ENCODE data around the gene PCDHGB2.
"Not testable (repeated sequence)": the region's sequence is repeated elsewhere in the genome, so short reads cannot be mapped to it uniquely, and the experiment has no call there.

Gene PCDHGB2

DNA sequence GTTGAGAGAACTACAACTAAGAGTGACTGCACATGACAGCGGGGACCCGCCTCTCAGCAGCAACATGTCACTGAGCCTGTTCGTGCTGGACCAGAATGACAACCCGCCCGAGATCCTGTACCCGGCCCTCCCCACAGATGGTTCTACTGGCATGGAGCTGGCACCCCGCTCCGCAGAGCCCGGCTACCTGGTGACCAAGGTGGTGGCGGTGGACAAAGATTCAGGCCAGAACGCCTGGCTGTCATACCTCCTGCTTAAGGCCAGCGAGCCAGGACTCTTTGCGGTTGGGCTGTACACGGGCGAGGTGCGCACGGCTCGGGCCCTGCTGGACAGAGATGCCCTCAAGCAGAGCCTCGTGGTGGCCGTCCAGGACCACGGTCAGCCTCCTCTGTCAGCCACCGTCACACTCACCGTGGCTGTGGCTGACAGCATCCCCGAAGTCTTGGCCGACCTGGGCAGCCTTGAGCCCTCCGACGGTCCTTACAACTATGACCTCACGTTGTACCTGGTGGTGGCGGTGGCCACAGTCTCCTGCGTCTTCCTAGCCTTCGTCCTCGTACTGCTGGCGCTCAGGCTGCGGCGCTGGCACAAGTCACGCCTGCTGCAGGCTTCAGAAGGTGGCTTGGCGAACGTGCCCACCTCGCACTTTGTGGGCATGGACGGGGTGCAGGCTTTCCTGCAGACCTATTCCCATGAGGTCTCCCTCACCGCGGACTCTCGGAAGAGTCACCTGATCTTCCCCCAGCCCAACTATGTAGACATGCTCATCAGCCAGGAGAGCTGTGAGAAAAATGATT, 24.9 kb downstream of the PCDHGB2 start:
- no peak for DNase-seq (ENCODE audit: low read depth)

DNA sequence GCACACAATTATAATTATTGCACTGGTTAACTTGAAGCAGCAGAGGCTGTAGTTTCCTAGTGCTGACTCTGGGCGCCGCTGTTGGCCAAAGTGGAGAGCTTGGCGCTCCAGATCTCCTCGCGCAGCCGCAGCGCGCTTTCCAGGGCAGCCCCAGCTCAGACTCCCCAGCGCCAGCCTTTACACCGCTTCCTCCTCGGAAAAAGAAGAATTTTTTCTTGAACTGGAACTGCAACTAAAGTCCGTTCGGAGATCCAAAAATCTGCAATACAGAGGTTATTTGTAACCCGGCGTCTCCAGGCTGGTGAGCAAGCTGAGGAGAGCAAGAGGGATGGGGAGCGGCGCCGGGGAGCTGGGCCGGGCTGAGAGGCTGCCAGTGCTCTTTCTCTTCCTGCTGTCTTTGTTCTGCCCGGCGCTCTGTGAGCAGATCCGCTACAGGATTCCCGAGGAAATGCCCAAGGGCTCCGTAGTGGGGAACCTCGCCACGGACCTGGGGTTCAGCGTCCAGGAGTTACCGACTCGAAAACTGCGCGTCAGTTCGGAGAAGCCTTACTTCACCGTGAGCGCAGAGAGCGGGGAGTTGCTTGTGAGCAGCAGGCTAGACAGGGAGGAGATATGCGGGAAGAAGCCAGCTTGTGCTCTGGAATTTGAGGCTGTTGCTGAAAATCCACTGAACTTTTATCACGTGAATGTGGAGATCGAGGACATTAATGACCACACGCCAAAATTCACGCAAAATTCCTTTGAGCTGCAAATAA, 27.9 kb downstream of the PCDHGB2 start, which contains the start of gene PCDHGB4:
TSS of gene PCDHGB4 (plus strand) at position 142 of the 755 bp plus-strand sequence. CDS start at position 329, 187 bp downstream.
- not testable (repeated sequence) for DNase-seq (ENCODE audit: low read depth)

DNA sequence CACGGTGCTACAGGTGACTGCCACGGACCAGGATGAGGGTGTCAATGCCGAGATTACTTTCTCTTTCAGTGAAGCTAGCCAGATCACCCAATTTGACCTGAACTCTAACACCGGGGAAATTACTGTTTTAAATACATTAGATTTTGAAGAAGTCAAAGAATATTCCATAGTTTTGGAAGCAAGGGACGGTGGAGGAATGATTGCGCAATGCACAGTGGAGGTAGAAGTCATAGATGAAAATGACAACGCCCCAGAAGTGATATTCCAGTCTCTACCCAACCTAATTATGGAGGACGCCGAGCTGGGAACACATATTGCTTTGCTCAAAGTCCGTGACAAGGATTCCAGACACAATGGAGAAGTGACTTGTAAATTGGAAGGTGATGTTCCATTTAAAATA, 28.9 kb downstream of the PCDHGB2 start:
- DNase-seq (ENCODE audit: low read depth): no peak

DNA sequence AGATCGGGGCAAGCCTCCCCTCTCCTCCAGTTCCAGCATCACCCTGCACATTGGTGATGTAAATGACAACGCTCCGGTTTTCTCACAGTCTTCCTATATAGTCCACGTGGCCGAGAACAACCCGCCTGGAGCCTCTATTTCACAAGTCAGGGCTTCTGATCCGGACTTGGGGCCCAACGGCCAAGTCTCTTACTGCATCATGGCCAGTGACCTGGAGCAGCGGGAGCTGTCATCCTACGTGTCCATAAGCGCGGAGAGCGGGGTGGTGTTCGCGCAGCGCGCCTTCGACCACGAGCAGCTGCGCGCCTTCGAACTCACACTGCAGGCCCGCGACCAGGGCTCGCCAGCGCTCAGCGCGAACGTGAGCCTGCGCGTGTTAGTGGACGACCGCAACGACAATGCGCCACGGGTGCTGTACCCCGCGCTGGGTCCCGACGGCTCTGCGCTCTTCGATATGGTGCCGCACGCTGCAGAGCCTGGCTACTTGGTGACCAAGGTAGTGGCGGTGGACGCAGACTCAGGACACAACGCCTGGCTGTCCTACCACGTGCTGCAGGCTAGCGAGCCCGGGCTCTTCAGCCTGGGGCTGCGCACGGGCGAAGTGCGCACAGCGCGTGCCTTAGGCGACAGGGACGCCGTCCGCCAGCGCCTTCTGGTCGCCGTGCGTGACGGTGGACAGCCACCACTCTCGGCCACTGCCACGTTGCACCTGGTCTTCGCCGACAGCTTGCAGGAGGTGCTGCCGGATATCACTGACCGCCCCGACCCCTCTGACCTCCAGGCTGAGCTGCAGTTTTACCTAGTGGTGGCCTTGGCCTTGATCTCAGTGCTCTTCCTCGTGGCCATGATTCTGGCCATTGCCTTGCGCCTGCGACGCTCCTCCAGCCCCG, 29.6 kb downstream of the PCDHGB2 start:
- DNase-seq (ENCODE audit: low read depth): no peak

DNA sequence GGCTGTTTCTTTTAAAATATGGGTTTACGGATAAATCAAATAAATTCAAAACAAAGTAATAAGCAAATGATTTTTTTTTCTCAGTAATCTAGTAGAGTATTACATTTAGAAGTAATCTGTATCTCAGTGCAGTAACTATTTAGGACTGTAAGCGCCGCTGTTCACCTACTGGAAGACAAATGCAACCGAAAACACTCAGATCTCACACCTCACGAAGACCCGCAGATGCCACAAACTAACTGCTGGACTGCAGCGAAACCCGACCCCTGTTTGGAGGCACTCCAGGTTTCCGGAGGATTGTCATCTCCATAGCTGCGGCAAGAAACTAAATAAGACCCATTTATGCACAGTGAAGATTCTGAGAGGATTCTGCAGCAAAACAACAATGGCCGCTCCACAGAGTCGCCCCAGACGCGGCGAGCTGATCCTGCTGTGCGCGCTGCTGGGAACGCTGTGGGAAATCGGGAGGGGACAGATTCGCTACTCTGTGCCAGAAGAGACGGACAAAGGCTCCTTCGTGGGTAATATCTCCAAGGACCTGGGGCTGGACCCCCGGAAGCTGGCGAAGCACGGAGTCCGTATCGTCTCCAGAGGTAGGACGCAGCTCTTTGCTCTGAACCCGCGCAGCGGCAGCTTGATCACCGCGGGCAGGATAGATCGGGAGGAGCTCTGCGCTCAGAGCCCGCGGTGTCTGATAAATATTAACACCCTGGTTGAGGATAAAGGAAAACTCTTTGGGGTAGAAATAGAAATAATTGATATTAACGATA, 32.8 kb downstream of the PCDHGB2 start, which contains the start of gene PCDHGA8:
TSS of gene PCDHGA8 (plus strand) at position 205 of the 770 bp plus-strand sequence. CDS start at position 386, 181 bp downstream.
- DNase-seq (ENCODE audit: low read depth): no peak

DNA sequence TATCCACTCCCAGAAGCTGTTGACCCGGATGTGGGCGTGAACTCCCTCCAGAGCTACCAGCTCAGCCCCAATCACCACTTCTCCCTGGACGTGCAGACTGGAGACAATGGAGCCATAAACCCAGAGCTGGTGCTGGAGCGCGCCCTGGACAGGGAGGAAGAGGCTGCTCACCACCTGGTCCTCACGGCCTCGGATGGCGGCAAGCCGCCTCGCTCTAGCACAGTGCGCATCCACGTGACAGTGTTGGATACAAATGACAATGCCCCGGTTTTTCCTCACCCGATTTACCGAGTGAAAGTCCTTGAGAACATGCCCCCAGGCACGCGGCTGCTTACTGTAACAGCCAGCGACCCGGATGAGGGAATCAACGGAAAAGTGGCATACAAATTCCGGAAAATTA, 33.5 kb downstream of the PCDHGB2 start:
- DNase-seq (ENCODE audit: low read depth): no peak

DNA sequence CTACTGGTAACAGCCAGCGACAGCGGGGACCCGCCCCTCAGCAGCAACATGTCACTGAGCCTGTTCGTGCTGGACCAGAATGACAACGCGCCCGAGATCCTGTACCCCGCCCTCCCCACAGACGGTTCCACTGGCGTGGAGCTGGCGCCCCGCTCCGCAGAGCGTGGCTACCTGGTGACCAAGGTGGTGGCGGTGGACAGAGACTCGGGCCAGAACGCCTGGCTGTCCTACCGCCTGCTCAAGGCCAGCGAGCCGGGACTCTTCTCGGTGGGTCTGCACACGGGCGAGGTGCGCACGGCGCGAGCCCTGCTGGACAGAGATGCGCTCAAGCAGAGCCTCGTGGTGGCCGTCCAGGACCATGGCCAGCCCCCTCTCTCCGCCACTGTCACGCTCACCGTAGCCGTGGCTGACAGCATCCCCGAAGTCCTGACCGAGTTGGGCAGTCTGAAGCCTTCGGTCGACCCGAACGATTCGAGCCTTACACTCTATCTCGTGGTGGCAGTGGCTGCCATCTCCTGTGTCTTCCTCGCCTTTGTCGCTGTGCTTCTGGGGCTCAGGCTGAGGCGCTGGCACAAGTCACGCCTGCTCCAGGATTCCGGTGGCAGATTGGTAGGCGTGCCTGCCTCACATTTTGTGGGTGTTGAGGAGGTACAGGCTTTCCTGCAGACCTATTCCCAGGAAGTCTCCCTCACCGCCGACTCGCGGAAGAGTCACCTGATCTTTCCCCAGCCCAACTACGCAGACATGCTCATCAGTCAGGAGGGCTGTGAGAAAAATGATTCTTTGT, 34.8 kb downstream of the PCDHGB2 start:
- DNase-seq (ENCODE audit: low read depth): not testable (repeated sequence)

DNA sequence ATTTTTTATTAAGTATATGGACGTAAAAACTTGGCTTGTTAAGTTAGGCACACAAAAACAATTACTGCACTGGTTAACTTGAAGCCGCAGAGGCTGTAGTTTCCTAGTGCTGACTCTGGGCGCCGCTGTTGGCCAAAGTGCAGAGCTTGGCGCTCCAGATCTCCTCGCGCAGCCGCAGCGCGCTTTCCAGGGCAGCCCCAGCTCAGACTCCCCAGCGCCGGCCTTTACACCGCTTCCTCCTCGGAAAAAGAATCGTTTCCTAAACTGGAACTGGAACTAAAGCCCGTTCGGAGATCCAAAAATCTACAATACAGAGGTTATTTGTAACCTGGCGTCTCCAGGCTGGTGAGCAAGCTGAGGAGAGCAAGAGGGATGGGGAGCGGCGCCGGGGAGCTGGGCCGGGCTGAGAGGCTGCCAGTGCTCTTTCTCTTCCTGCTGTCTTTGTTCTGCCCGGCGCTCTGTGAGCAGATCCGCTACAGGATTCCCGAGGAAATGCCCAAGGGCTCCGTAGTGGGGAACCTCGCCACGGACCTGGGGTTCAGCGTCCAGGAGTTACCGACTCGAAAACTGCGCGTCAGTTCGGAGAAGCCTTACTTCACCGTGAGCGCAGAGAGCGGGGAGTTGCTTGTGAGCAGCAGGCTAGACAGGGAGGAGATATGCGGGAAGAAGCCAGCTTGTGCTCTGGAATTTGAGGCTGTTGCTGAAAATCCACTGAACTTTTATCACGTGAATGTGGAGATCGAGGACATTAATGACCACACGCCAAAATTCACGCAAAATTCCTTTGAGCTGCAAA, 38.2 kb downstream of the PCDHGB2 start, which contains the start of gene PCDHGB5:
TSS of gene PCDHGB5 (plus strand) at position 192 of the 796 bp plus-strand sequence. CDS start at position 373, 181 bp downstream.
- DNase-seq (ENCODE audit: low read depth): not testable (repeated sequence)

DNA sequence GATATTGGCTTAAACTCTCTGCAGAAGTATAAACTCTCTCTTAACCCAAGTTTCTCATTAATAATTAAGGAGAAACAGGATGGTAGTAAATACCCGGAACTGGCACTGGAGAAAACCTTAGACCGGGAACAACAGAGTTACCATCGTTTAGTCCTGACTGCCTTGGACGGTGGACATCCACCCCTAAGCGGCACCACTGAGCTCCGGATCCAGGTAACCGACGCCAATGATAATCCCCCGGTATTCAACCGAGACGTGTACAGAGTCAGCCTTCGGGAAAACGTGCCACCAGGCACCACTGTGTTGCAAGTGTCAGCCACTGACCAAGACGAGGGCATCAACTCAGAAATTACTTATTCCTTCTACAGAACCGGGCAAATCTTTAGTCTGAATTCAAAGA, 38.8 kb downstream of the PCDHGB2 start:
- no peak for DNase-seq (ENCODE audit: low read depth)

DNA sequence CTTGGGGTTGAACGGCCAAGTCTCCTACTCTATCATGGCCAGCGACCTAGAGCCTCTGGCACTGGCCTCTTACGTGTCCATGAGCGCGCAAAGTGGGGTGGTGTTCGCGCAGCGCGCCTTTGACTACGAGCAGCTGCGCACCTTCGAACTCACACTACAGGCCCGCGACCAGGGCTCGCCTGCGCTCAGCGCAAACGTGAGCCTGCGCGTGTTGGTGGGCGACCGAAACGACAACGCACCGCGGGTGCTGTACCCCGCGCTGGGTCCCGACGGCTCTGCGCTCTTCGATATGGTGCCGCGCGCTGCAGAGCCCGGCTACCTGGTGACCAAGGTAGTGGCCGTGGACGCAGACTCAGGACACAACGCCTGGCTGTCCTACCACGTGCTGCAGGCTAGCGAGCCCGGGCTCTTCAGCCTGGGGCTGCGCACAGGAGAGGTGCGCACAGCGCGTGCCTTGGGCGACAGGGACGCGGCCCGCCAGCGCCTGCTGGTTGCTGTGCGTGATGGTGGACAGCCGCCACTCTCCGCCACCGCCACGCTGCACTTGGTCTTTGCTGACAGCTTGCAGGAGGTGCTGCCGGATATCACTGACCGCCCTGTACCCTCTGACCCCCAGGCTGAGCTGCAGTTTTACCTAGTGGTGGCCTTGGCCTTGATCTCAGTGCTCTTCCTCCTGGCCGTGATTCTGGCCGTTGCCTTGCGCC, 39.9 kb downstream of the PCDHGB2 start:
- DNase-seq (ENCODE audit: low read depth): no peak

DNA sequence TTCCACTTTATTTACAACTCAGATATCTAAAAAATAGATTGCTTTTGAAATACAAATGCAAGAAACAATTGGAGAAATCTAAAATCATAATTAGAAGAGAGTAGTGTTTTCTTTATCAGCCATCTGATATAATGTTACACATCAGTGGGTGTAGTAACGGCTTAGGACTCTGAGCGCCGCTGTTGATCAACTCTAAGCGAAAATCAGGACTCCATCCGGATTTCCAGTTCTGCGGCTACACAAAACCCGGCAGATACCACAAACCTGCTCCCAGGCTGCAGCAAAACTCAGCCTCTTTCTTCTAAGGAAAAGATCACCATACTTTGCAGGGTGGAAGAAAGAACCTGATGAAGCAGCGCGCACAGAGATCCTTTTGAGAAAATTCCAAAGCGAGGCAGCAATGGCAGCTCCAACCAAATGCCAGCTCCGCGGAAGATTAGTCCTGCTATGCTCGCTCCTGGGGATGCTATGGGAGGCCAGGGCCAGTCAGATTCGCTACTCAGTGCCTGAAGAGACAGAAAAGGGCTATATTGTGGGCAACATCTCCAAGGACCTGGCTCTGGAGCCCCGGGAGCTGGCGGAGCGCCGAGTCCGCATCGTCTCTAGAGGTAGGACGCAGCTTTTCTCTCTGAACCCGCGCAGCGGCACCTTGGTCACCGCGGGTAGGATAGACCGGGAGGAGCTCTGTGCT, 42.9 kb downstream of the PCDHGB2 start, which contains the start of gene PCDHGA9:
TSS of gene PCDHGA9 (plus strand) at position 226 of the 691 bp plus-strand sequence. CDS start at position 401, 175 bp downstream.
- DNase-seq (ENCODE audit: low read depth): no peak

DNA sequence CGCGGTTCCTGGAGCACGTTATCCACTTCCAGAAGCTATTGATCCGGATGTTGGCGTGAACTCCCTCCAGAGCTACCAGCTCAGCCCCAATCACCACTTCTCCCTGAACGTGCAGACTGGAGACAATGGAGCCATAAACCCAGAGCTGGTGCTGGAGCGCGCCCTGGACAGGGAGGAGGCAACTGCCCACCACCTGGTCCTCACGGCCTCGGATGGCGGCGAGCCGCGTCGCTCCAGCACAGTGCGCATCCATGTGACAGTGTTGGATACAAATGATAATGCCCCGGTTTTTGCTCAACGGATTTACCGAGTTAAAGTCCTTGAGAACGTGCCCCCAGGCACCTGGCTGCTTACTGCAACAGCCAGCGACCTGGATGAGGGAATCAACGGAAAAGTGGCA, 43.6 kb downstream of the PCDHGB2 start:
- DNase-seq (ENCODE audit: low read depth): no peak

DNA sequence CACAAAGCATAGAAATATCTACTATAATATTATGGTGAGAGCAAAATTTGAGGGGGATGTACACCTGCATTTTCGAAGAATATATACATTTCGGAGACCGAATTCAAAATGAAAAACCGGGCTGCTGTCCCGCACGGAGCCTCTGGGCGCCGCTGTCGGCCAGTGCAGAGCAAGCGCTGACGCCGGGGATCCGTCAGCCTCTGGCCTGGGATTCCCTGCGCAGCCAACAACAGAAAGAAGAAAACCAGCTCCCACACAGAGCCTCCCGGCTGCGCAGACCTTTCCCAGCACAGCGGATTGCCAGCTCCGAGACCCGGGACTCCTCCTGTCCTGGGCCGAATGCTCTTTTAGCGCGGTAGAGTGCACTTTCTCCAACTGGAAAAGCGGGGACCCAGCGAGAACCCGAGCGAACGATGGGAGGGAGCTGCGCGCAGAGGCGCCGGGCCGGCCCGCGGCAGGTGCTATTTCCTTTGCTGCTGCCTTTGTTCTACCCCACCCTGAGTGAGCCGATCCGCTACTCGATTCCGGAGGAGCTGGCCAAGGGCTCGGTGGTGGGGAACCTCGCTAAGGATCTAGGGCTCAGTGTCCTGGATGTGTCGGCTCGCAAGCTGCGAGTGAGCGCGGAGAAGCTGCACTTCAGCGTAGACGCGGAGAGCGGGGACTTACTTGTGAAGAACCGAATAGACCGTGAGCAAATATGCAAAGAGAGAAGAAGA, 48.2 kb downstream of the PCDHGB2 start, which contains the start of gene PCDHGB6:
TSS of gene PCDHGB6 (plus strand) at position 232 of the 716 bp plus-strand sequence. CDS start at position 414, 182 bp downstream.
- not testable (repeated sequence) for DNase-seq (ENCODE audit: low read depth)

DNA sequence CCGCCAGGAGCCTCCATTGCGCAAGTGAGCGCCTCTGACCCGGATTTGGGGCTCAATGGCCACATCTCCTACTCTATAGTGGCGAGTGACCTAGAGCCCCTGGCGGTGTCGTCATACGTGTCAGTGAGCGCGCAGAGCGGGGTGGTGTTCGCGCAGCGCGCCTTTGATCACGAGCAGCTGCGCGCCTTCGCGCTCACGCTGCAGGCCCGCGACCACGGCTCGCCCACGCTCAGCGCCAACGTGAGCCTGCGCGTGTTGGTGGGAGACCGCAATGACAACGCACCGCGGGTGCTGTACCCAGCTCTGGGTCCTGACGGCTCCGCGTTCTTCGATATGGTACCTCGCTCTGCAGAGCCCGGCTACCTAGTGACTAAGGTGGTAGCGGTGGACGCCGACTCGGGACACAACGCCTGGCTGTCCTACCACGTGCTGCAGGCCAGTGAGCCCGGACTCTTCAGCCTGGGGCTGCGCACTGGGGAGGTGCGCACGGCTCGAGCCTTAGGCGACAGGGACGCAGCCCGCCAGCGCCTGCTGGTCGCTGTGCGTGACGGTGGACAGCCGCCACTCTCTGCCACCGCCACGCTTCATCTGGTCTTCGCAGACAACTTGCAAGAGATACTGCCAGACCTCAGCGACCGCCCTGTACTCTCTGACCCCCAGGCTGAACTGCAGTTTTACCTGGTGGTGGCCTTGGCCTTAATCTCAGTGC, 50.0 kb downstream of the PCDHGB2 start:
- no peak for DNase-seq (ENCODE audit: low read depth)

DNA sequence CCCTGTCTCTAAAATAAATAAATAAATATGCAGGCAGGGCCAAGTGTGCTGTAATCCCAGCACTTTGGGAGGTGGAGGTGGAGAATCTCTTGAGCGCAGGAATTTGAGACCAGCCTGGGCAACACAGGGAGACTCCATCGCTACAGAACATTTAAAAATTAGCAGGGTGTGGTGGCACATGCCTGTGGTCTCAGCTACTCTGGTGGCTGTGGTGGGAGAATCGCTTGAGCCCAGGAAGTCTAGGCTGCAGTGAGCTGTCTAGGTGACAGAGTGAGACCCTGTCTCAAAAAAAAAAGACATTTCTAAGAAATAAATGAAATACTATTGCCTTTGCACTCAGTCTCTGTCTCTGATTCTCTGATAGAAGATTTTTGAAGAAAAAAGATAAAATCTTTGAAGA, 51.8 kb downstream of the PCDHGB2 start:
- DNase-seq (ENCODE audit: low read depth): no peak
